GM21723 (cell line): ENCODE results near the gene ZSWIM4.
A peak's percentile ranks its signal among the peaks of the same experiment; 100 is the strongest.

Source experiments
- ATAC-seq: cut with Tn5 transposase; IDR thresholded peaks from one replicate; pipeline ENCODE4 v1.9.1; 2021; ENCODE audit warnings: mild to moderate bottlenecking, moderate library complexity; ENCODE audit not compliant: unreplicated experiment

ZSWIM4 gene

GRCh38 chr19:13866463-13867046 is 71.3 kb downstream of the ZSWIM4 start:
- ATAC-seq = no peak

GRCh38 chr19:13868663-13869062 is 73.4 kb downstream of the ZSWIM4 start:
- ATAC-seq = no peak

GRCh38 chr19:13869281-13869680 is 74.0 kb downstream of the ZSWIM4 start:
- ATAC-seq = no peak

GRCh38 chr19:13870873-13871272 is 75.6 kb downstream of the ZSWIM4 start:
- no peak for ATAC-seq

GRCh38 chr19:13872339-13872694 is 77.1 kb downstream of the ZSWIM4 start:
- no peak for ATAC-seq

- no peak for ATAC-seq
These were observed 77.6 kb downstream of the ZSWIM4 start for GRCh38 chr19:13872695-13873389.

- ATAC-seq = no peak
These were observed 78.7 kb downstream of the ZSWIM4 start for GRCh38 chr19:13873834-13874515.

GRCh38 chr19:13875824-13876223 is 80.6 kb downstream of the ZSWIM4 start:
- ATAC-seq = no peak

GRCh38 chr19:13876834-13877233 is 81.6 kb downstream of the ZSWIM4 start, which contains the start of gene NANOS3:
Gene NANOS3, plus strand, starts transcription at chr19:13877134. Its CDS starts 115 bp downstream, at chr19:13877249.
- no peak for ATAC-seq

GRCh38 chr19:13877303-13877702 is 82.1 kb downstream of the ZSWIM4 start:
- no peak for ATAC-seq

GRCh38 chr19:13880059-13881043 is 85.1 kb downstream of the ZSWIM4 start:
- ATAC-seq = peak; percentile 77

- no peak for ATAC-seq
These were observed 86.0 kb downstream of the ZSWIM4 start for GRCh38 chr19:13881251-13881691.
